Astrocyte (in vitro differentiated cells and primary cell): Measurements from ENCODE around the gene SLC38A8.

ENCODE experiments used
- EZH2 ChIP-seq: IDR thresholded peaks from 2 replicates; pipeline ENCODE4 v1.6.1; 2012; ENCODE audit warnings: mild to moderate bottlenecking, low read length, inconsistent platforms; ENCODE audit not compliant: insufficient read depth
- TF ChIP-seq, protein P1 (sequence below): IDR thresholded peaks from 2 replicates; pipeline ENCODE4 v1.5.1; 2011; ENCODE audit warnings: low read depth, mild to moderate bottlenecking, inconsistent platforms, low read length, moderate library complexity; ENCODE audit not compliant: insufficient read depth

DNA sequence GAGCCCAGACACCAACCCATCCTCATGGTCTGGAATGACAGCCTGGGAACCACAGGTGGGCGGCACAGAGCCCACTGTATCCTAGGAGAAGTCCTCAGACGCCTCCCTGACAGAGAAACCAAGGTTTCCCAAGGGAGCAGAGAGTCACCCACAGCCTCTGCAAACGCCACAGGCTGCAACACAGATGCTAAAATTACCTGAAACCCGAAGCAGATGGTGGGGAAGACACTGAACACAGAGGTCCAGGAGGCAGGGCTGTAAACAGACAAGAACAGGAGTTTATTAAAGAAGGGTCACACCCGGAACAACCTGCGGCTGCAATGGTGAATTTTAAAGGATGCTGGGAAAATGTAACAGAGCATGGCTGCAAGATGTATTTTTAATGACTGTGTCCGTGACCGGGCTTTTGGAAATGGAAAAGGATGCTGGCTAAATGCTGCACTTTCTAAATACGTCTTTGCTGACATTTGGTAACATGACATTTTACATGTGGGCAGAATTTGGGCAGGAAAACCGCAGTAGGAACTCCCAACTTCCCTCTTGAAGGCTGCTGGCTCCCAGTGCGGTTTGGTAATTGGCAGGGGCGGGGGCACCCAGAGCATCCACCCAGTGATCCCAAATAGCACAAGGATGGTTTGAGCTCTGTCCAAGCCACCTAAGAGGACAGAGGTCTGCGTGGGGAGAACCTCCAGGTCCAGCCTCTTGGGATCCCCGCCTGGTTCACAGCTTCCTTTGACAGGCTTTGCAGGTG is 13.1 kb downstream of the SLC38A8 start:
- no peak for TF ChIP-seq EZH2
- TF ChIP-seq, protein P1, sequence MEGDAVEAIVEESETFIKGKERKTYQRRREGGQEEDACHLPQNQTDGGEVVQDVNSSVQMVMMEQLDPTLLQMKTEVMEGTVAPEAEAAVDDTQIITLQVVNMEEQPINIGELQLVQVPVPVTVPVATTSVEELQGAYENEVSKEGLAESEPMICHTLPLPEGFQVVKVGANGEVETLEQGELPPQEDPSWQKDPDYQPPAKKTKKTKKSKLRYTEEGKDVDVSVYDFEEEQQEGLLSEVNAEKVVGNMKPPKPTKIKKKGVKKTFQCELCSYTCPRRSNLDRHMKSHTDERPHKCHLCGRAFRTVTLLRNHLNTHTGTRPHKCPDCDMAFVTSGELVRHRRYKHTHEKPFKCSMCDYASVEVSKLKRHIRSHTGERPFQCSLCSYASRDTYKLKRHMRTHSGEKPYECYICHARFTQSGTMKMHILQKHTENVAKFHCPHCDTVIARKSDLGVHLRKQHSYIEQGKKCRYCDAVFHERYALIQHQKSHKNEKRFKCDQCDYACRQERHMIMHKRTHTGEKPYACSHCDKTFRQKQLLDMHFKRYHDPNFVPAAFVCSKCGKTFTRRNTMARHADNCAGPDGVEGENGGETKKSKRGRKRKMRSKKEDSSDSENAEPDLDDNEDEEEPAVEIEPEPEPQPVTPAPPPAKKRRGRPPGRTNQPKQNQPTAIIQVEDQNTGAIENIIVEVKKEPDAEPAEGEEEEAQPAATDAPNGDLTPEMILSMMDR, result no peak
